NCI-H82 treated with DMSO at 0.1 percent for 48 hours (cell line): ENCODE data around the gene SMIM41.

Source experiments
- DNase-seq: peaks from one replicate; lab custom pipeline; 2025; ENCODE audit not compliant: unreplicated experiment; lab: John Stamatoyannopoulos, UW

The SMIM41 gene

GRCh38 chr12:52050758-52051541 is 28.6 kb upstream of the SMIM41 start, which contains the start of gene NR4A1:
NR4A1 (plus strand) TSS chr12:52051442; CDS start chr12:52054329, 2,887 bp downstream.
- peak; percentile 71 for DNase-seq

DNA sequence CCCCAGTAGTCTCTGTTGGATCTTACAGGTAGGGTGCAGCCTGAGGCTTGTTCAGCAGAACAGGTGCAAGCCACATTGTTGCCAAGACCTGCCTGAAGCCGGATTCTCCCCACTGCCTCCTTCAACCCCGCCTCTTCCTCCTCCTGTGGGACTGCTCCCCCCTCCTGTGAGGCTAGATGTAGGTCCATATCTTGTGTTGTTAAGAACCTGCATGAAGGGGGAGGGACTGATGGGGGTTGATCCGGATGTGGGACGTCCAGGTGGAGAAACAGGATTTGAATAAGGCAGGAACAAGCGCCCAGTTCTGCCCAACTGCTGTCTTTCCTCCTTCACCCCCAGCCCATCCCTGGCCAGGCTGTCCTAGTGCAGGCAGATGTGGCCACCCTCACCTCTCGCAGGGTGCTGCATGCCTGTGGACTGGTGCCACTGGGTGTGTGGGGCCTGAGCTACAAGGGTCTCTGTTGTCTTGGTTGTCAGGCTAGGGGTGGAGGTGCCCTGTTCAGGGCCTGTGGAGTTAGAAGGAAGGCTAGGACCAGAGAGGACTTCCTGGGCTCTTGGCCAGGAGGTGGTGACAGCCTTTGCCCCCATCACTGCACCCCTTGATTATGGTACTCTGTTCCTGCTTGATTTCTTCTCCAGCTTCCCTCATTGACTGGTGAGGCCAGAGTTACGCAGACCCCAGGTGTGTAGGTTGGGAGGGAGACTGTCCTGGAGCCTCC is 26.9 kb upstream of the SMIM41 start:
- DNase-seq: no peak

DNA sequence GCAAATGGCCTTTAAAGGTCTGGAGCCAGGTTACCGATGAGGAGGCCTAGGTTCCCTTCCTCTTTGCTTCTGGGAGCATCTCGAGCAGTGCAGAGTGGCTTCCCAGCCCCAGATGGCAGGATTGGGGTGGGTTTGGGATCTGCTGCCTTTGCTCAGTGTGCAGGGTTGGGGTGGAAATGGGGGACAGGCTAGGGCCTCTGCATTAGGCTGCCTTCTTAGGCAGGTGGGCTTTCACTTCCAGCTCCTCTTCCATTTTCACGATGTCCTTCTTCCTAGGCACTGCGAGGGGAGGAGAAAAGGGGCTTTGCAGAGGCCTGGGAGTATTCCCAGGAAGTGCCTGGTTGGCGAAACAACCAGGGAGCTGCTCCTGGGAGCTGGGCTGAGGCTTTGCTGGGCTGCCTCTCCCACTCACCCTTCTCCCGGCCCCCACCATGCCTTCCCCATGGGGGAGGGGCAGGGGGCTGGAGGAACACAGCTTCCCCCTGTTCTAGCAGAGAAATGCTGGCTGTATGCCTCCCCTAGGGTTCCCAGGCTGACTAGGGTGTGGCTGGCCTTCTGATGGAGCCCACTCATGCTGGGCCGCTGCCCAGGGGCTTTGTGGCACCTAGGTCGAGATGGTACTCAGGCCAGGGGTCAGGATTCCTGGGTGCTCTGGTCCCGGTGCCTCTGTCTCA is 25.8 kb upstream of the SMIM41 start:
- DNase-seq: no peak

DNA sequence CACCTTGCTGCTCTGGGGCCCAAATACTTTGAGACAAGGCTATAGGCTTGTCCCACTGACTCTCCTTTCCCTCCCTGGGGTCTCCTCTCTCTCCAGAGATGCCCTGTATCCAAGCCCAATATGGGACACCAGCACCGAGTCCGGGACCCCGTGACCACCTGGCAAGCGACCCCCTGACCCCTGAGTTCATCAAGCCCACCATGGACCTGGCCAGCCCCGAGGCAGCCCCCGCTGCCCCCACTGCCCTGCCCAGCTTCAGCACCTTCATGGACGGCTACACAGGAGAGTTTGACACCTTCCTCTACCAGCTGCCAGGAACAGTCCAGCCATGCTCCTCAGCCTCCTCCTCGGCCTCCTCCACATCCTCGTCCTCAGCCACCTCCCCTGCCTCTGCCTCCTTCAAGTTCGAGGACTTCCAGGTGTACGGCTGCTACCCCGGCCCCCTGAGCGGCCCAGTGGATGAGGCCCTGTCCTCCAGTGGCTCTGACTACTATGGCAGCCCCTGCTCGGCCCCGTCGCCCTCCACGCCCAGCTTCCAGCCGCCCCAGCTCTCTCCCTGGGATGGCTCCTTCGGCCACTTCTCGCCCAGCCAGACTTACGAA is 25.2 kb upstream of the SMIM41 start:
- no peak for DNase-seq

DNA sequence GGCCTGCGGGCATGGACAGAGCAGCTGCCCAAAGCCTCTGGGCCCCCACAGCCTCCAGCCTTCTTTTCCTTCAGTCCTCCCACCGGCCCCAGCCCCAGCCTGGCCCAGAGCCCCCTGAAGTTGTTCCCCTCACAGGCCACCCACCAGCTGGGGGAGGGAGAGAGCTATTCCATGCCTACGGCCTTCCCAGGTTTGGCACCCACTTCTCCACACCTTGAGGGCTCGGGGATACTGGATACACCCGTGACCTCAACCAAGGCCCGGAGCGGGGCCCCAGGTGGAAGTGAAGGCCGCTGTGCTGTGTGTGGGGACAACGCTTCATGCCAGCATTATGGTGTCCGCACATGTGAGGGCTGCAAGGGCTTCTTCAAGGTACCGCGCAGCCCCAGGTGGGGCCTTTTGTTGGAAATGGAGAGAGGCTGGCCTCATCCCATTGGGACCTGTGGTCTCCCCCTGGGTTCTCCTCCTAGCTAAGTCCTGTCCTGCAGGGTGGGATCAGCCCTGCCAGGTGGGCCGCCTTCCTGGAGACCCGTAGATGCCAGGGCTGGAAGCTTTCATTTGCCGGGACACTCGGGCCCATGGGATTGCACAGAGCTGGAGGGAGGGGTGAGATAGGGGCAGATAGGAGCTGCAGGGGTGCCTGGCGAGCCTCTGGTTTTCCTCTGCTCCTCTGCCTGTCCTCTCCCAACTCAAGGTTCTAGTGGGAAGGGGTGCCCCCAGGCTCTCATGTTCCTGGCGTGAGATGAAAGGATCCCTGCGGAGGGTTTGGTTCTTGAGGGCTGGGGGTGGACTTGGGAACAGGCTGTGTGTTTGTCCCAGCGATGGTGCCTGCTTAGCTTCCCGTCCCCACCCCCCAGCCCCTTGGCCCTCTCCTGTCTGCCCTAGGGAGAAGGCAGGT is 24.4 kb upstream of the SMIM41 start:
- DNase-seq: no peak

GRCh38 chr12:52055731-52056711 is 23.5 kb upstream of the SMIM41 start:
- no peak for DNase-seq

DNA sequence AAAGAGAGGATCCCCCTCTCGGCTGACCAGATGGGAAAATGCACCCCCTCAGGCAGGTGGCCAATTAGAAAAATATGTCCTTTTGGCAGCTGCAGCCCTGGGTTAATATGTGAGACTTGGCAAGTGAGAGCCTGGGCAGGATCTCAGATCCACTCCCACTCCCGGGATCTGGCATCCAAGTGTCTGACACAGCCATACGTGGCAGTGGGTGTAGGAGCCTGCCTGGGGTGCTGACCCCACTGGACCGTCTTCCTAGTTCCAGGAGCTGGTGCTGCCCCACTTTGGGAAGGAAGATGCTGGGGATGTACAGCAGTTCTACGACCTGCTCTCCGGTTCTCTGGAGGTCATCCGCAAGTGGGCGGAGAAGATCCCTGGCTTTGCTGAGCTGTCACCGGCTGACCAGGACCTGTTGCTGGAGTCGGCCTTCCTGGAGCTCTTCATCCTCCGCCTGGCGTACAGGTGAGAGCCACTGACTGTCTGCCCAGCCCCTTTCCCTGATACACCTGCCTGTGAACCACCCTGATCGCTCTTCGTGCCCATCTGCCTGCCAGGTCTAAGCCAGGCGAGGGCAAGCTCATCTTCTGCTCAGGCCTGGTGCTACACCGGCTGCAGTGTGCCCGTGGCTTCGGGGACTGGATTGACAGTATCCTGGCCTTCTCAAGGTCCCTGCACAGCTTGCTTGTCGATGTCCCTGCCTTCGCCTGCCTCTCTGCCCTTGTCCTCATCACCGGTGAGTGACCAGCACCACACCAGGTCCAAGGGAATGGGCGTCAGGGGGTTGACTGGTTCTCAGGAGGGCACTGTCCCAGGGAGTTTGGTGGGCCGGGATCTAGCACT is 22.5 kb upstream of the SMIM41 start:
- DNase-seq: no peak

DNA sequence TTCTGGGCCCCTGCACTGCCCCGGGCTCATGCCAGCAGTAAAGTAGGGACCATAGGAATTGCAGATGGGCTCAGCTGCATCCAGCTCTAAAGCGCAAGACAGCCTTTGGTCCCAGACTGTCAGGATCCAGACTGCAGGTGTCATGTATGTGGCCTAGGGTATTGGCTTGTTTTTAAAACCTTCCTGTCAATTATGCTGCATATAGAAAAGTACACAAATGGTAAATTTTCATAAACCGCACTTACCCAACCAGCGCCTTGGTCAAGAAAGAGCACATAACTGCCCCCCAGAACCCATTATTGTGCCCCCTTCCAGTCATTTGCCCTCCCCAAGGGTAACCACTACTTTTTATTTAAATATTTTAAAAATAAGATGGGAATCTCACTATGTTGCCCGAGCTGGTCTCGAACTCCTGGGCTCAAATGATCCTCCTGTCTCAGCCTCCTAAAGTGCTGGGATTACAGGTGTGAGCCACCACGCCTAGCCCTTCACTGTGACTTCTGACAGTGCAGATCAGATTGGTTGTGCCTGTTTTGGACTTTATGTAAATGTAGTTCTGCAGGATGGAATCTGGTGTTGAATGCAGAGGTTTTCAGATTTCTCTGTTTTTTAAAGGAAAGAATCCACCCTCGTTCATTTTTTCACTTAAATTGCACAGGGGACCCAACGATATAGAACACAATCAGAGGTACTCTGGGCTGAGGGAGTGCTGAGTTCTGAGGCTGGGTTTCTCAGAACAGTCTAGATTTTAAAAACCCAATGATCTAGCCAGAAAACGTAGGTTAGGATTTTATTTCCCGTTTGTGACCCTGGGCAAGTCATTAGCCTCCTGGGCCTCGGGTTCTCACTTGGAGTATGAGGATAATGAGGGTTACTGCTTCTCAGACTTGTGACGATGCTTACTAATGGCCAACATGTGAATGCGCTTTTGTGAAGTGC is 21.6 kb upstream of the SMIM41 start:
- no peak for DNase-seq

- DNase-seq: no peak
These were observed 20.7 kb upstream of the SMIM41 start for GRCh38 chr12:52058631-52059361.

GRCh38 chr12:52059582-52060497 is 19.7 kb upstream of the SMIM41 start:
- no peak for DNase-seq

DNA sequence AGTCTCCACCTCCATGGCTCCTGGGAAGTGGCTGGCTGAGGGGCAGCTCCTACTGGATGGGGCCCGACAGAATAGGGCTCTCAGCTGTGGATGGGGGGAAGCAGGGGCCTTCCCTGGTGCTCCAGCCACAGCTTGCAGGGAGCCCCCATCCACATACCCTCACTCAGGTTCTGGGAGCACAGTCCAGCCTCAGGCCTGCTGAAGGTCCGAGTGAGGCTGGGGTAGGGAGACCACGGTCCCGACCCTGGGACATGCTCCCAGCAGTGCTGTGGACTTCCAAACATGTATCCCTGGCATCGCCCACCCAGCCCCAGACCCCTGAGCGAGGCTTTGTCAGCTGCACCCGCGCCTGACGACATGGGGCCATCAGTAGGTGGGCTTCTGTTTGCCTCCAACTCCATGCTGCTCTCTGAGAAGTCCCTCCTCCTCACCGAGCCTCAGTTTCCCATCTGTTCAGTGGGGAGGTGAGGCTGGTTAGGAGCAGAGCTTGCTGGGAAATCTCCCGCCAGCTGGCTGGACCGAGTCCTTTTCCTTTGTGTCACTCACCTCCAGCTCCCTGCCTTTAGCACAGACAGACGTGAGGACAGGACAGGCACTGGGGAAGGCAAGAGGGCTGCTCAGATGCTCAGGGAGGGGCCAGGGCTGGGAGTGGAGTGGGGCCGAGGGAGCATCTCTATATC is 18.9 kb upstream of the SMIM41 start:
- no peak for DNase-seq

DNA sequence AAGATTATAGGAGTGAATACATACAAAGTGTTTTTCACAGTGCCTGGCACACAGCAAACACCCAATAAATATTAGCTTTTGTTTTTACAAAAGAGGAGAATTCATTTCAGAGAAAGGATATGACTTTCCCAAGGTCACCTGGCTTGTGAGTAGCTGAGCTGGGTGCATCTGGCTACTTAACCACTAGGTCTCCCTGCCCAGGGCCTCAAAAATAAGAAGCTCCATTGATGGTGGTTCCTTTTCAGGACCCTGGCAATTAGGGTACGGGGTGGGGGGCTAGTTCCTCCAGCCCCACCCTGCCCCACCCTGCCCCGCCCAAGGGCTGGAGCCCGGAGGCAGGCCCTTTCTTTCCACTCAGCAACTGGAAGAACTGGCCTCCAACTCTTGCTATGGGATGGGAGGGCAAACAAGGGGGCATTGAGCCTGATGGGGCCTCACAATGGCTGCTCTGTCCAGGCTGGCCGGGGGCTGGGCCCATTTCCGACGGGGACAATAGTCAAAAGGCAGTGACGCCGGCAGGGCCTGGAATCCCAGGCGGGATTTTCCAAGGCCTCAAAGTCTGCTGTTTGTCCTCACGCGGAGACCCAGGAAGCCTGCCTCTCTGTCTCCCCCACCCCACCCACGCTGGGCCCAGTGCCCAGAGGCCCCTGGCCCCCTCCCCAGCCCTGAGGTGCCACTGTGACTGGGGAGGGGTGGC is 17.9 kb upstream of the SMIM41 start:
- DNase-seq: no peak

GRCh38 chr12:52062167-52063081 is 17.1 kb upstream of the SMIM41 start:
- DNase-seq: no peak
